ENCODE results near the gene EVA1C. TPM values are rescaled to one million over a fixed set of nuclear protein-coding genes. Genes with fewer than 3 reads are reported as not detected.

Gene EVA1C
- polyA plus RNA-seq, 1 donor from 2014 or later = 2.1 TPM

DNA sequence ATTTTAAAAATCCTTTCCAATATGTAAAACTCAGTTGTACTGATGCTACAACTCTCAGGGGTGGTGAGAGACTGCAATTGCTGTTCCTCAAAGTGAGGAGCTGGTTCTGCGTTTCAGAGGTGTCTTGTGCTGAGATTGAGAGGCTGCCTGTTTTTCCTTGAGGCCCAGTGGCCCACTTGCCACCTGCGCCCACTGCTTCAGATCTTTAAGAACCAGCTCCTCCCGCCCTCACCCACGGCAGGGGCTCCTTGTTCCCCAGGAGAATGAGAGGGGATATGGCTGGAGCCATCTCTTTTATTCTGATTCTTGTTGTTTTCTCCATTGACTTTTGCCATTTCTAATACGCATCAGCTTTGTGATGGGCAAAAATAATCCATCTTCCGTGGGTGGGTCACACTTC is 45.5 kb downstream of the EVA1C start:
- Histone ChIP-seq H3K4me2 (ENCODE audit: low read length) (no peak overlapping the region), H3K9me2 (ENCODE audit: insufficient read depth, low read length) (no peaks in the 10 kb centered on the region), H3K9me3 (ENCODE audit: low read length) (no peaks in the 10 kb centered on the region), H3K4me3 (ENCODE audit: low read length) (no peak overlapping the region), H3K36me3 (ENCODE audit: insufficient read depth, low read length) (no peaks in the 10 kb centered on the region), H3K27me3 (ENCODE audit: insufficient read depth, low read depth, low read length) (no peaks in the 10 kb centered on the region), H2AFZ (ENCODE audit: low read depth, low read length) (no peak overlapping the region), H3F3A (ENCODE audit: insufficient read depth, low read length, poor library complexity, severe bottlenecking) (no peaks in the 10 kb centered on the region), H3K27ac (ENCODE audit: low read length) (no peak overlapping the region), H4K20me1 (ENCODE audit: insufficient read depth) (no peaks in the 10 kb centered on the region), H3K79me2 (replicated peaks; ENCODE audit: insufficient read depth, low read length) (no peaks in the 10 kb centered on the region), H3K9ac (ENCODE audit: low read length) (no peak overlapping the region)
- TF ChIP-seq TAF1 (IDR thresholded peaks at IDR 0.05; ENCODE audit: low read depth) (no peak), POLR2AphosphoS5 (IDR thresholded peaks at IDR 0.05) (no peak), RAD21 (conservative IDR thresholded peaks at IDR 0.05) (no peak), MXI1 (conservative IDR thresholded peaks at IDR 0.05; ENCODE audit: poor library complexity, severe bottlenecking) (no peak), SMC3 (conservative IDR thresholded peaks at IDR 0.05; ENCODE audit: poor library complexity) (no peak), EP300 (conservative IDR thresholded peaks at IDR 0.05; ENCODE audit: poor library complexity, severe bottlenecking) (no peak), EZH2 (IDR thresholded peaks at IDR 0.05; ENCODE audit: borderline replicate concordance, insufficient read depth, low read length, poor library complexity, severe bottlenecking) (no peak)
- TF ChIP-seq, protein P1, sequence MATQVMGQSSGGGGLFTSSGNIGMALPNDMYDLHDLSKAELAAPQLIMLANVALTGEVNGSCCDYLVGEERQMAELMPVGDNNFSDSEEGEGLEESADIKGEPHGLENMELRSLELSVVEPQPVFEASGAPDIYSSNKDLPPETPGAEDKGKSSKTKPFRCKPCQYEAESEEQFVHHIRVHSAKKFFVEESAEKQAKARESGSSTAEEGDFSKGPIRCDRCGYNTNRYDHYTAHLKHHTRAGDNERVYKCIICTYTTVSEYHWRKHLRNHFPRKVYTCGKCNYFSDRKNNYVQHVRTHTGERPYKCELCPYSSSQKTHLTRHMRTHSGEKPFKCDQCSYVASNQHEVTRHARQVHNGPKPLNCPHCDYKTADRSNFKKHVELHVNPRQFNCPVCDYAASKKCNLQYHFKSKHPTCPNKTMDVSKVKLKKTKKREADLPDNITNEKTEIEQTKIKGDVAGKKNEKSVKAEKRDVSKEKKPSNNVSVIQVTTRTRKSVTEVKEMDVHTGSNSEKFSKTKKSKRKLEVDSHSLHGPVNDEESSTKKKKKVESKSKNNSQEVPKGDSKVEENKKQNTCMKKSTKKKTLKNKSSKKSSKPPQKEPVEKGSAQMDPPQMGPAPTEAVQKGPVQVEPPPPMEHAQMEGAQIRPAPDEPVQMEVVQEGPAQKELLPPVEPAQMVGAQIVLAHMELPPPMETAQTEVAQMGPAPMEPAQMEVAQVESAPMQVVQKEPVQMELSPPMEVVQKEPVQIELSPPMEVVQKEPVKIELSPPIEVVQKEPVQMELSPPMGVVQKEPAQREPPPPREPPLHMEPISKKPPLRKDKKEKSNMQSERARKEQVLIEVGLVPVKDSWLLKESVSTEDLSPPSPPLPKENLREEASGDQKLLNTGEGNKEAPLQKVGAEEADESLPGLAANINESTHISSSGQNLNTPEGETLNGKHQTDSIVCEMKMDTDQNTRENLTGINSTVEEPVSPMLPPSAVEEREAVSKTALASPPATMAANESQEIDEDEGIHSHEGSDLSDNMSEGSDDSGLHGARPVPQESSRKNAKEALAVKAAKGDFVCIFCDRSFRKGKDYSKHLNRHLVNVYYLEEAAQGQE (IDR thresholded peaks at IDR 0.05; ENCODE audit: borderline replicate concordance) = no peak
- TF ChIP-seq, protein P2, sequence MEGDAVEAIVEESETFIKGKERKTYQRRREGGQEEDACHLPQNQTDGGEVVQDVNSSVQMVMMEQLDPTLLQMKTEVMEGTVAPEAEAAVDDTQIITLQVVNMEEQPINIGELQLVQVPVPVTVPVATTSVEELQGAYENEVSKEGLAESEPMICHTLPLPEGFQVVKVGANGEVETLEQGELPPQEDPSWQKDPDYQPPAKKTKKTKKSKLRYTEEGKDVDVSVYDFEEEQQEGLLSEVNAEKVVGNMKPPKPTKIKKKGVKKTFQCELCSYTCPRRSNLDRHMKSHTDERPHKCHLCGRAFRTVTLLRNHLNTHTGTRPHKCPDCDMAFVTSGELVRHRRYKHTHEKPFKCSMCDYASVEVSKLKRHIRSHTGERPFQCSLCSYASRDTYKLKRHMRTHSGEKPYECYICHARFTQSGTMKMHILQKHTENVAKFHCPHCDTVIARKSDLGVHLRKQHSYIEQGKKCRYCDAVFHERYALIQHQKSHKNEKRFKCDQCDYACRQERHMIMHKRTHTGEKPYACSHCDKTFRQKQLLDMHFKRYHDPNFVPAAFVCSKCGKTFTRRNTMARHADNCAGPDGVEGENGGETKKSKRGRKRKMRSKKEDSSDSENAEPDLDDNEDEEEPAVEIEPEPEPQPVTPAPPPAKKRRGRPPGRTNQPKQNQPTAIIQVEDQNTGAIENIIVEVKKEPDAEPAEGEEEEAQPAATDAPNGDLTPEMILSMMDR (IDR thresholded peaks at IDR 0.05; ENCODE audit: poor library complexity, severe bottlenecking) = no peak

DNA sequence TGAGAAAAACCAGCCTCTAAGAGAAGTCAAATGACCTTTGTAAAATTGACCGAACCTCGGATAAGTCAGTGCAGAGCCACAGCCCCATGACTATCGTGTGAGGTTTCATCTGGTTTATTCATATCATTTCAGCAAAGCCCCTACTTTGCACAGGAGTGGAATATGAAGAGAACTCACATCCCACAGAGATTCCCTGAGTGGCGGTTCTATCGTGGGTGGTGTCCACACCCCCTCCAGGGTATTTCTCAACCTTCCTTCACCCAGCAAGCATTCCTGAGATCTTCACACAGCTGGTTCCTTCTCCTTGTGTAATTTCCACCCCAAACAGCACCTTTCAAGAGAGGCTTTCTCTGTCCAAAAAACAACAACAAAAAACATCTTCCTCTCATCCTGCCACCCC is 47.5 kb downstream of the EVA1C start:
- Histone ChIP-seq H3F3A (ENCODE audit: insufficient read depth, low read length, poor library complexity, severe bottlenecking) (no peaks in the 10 kb centered on the region), H3K9me2 (ENCODE audit: insufficient read depth, low read length) (no peaks in the 10 kb centered on the region), H3K36me3 (ENCODE audit: insufficient read depth, low read length) (no peaks in the 10 kb centered on the region), H3K4me2 (ENCODE audit: low read length) (no peak overlapping the region), H3K27ac (ENCODE audit: low read length) (no peak overlapping the region), H3K9ac (ENCODE audit: low read length) (no peak overlapping the region), H4K20me1 (ENCODE audit: insufficient read depth) (no peaks in the 10 kb centered on the region), H3K9me3 (ENCODE audit: low read length) (no peaks in the 10 kb centered on the region), H3K79me2 (replicated peaks; ENCODE audit: insufficient read depth, low read length) (no peaks in the 10 kb centered on the region), H2AFZ (ENCODE audit: low read depth, low read length) (no peak overlapping the region), H3K27me3 (ENCODE audit: insufficient read depth, low read depth, low read length) (no peaks in the 10 kb centered on the region), H3K4me3 (ENCODE audit: low read length) (no peak overlapping the region)
- TF ChIP-seq, protein P1 (IDR thresholded peaks at IDR 0.05; ENCODE audit: borderline replicate concordance) = no peak
- no peak for TF ChIP-seq TAF1 (IDR thresholded peaks at IDR 0.05; ENCODE audit: low read depth)
- TF ChIP-seq EZH2 (IDR thresholded peaks at IDR 0.05; ENCODE audit: borderline replicate concordance, insufficient read depth, low read length, poor library complexity, severe bottlenecking) = no peak
- no peak for TF ChIP-seq POLR2AphosphoS5 (IDR thresholded peaks at IDR 0.05)
- no peak for TF ChIP-seq SMC3 (conservative IDR thresholded peaks at IDR 0.05; ENCODE audit: poor library complexity)
- TF ChIP-seq, protein P2 (IDR thresholded peaks at IDR 0.05; ENCODE audit: poor library complexity, severe bottlenecking) = no peak
- TF ChIP-seq MXI1 (conservative IDR thresholded peaks at IDR 0.05; ENCODE audit: poor library complexity, severe bottlenecking) = no peak
- no peak for TF ChIP-seq EP300 (conservative IDR thresholded peaks at IDR 0.05; ENCODE audit: poor library complexity, severe bottlenecking)
- no peak for TF ChIP-seq RAD21 (conservative IDR thresholded peaks at IDR 0.05)
